D721Med (cell line): ENCODE measurements around the gene WRAP73.

Source experiments
- DNase-seq: peaks from one replicate; pipeline ENCODE4 v3.0.0; 2011; ENCODE audit warnings: low spot score; ENCODE audit not compliant: insufficient read length
- FAIRE-seq: peaks from 2 replicates; lab custom pipeline; 2011; peaks lifted over from hg19 to GRCh38; lab: Jason Lieb, UNC
- CTCF ChIP-seq: IDR thresholded peaks from 2 replicates; pipeline ENCODE4 v1.5.1; 2012; ENCODE audit warnings: mild to moderate bottlenecking, control low read depth; ENCODE audit not compliant: insufficient read depth; ENCODE audit errors: missing control alignments

Gene WRAP73

GRCh38 chr1:3676581-3677470, 26.9 kb upstream of the WRAP73 start:
- no peak for FAIRE-seq
- no peak for TF ChIP-seq CTCF
- DNase-seq: no peak

- FAIRE-seq (no peak), DNase-seq (no peak)
- TF ChIP-seq CTCF: no peak
Measured at GRCh38 chr1:3675436-3675835, 25.5 kb upstream of the WRAP73 start.

- TF ChIP-seq CTCF: no peak
- no peak for DNase-seq
- no peak for FAIRE-seq
Measured at GRCh38 chr1:3674100-3675094, 24.5 kb upstream of the WRAP73 start.

- TF ChIP-seq CTCF: no peak
- DNase-seq: no peak
- no peak for FAIRE-seq
Measured at GRCh38 chr1:3673381-3674099, 23.6 kb upstream of the WRAP73 start.

- FAIRE-seq (no peak), DNase-seq (no peak)
- no peak for TF ChIP-seq CTCF
Measured at GRCh38 chr1:3672971-3673361, 23.1 kb upstream of the WRAP73 start.

GRCh38 chr1:3672231-3672970, 22.5 kb upstream of the WRAP73 start:
- DNase-seq: no peak
- TF ChIP-seq CTCF: no peak
- no peak for FAIRE-seq
